Measurements from ENCODE around the gene RNF103. TPM values are rescaled to one million over a fixed set of nuclear protein-coding genes. Genes with fewer than 3 reads are reported as not detected.

Gene RNF103
- total RNA-seq, 2 donors from 2014 or later, result 17.4 to 24.8 TPM

GRCh38 chr2:86636842-86637241 lies 13.2 kb upstream of the RNF103 start:
- no peaks in the 10 kb centered on the region for H3K27me3 Mint-ChIP-seq (ENCODE audit: low read depth)
- no peak overlapping the region for H3K27ac Mint-ChIP-seq
- H3K4me3 Mint-ChIP-seq, result no peak overlapping the region
- peaks cover 2 to 6% of the 10 kb centered on the region in 2 donors for H3K36me3 Mint-ChIP-seq (ENCODE audit: insufficient read depth in 2 of 2)
- no peaks in the 10 kb centered on the region for H3K4me1 Mint-ChIP-seq (ENCODE audit: low read depth)
- H3K9me3 Mint-ChIP-seq, result peaks cover 2 to 3% of the 10 kb centered on the region in 2 donors
- ATAC-seq (replicated peaks in 1 of 2) (no peak), DNase-seq (no peak)

DNA sequence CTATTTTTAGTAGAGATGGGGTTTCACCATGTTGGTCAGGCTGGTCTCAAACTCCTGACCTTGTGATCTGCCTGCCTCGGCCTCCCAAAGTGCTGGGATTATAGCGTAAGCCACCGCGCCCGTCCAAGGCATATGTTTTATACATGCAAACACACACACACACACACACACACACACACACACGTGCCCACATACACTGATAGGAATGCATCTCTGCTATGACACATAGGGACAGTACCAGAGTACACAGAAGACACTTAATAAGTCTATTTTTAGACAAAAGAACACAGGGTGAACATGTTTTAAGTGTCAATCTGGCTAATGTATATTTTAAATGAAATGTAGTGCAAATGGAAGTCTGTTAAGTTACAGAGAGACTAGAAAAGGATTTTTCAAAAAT lies 10.7 kb upstream of the RNF103 start:
- peaks cover 0 to 1% of the 10 kb centered on the region in 2 donors for H3K9me3 Mint-ChIP-seq
- DNase-seq (no peak), ATAC-seq (replicated peaks in 1 of 2) (no peak)
- no peaks in the 10 kb centered on the region for H3K4me1 Mint-ChIP-seq (ENCODE audit: low read depth)
- no peaks in the 10 kb centered on the region for H3K36me3 Mint-ChIP-seq (ENCODE audit: insufficient read depth in 2 of 2)
- no peak overlapping the region for H3K27ac Mint-ChIP-seq
- H3K4me3 Mint-ChIP-seq, result no peak overlapping the region
- no peaks in the 10 kb centered on the region for H3K27me3 Mint-ChIP-seq (ENCODE audit: low read depth)

GRCh38 chr2:86633155-86633651 lies 9.5 kb upstream of the RNF103 start:
- peaks cover 4% of the 10 kb centered on the region for H3K27me3 Mint-ChIP-seq (ENCODE audit: low read depth)
- H3K4me1 Mint-ChIP-seq (ENCODE audit: low read depth), result no peaks in the 10 kb centered on the region
- DNase-seq (no peak), ATAC-seq (replicated peaks in 1 of 2) (no peak)
- no peak overlapping the region for H3K4me3 Mint-ChIP-seq
- no peak overlapping the region for H3K27ac Mint-ChIP-seq
- no peaks in the 10 kb centered on the region for H3K36me3 Mint-ChIP-seq (ENCODE audit: insufficient read depth in 2 of 2)
- H3K9me3 Mint-ChIP-seq, result peaks cover 0 to 1% of the 10 kb centered on the region in 2 donors

GRCh38 chr2:86632672-86633071 lies 9.0 kb upstream of the RNF103 start:
- Mint-ChIP-seq H3K27ac (no peak overlapping the region), H3K27me3 (ENCODE audit: low read depth) (peaks cover 5% of the 10 kb centered on the region)
- no peak for ATAC-seq (replicated peaks in 1 of 2)

DNA sequence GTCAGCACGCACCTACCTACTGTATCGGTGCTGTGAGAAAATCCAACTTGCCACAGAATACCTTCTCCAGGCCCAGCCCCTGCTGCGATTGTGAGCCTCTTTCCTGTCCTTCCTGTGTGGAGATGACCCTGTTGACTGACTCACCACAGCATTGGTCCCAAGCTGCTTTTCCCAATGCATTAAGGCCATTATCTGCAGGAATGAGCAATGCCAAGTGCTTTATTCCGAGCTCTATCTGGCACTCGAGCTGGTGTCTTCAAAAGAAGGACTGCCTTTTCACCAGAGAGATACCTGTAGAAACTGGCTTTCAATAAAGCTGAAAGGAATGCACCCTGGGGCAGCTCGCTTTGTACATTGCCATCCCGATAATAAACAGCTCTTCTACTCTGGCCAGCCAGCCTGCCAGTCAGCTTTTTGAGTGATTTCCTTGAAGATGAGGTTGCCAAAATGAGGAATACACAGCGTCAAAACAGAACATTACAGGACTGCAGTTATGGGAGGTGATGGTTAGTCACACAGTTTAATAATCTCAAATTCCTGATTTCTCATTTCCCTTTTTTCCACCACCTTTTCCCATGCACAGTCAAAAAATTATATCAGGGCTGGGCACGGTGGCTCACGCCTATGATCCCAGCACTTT lies 8.3 kb upstream of the RNF103 start:
- Mint-ChIP-seq H3K27me3 (ENCODE audit: low read depth) (peaks cover 5% of the 10 kb centered on the region), H3K36me3 (ENCODE audit: insufficient read depth in 2 of 2) (no peaks in the 10 kb centered on the region), H3K4me1 (ENCODE audit: low read depth) (no peaks in the 10 kb centered on the region), H3K9me3 (peaks cover 0 to 1% of the 10 kb centered on the region in 2 donors), H3K27ac (no peak overlapping the region), H3K4me3 (no peak overlapping the region)
- DNase-seq (no peak), ATAC-seq (replicated peaks in 1 of 2) (no peak)

More at GRCh38 chr2:86632672-86633071, 9.0 kb upstream of the RNF103 start:
- Mint-ChIP-seq H3K9me3 (peaks cover 0 to 1% of the 10 kb centered on the region in 2 donors), H3K4me3 (no peak overlapping the region), H3K36me3 (ENCODE audit: insufficient read depth in 2 of 2) (no peaks in the 10 kb centered on the region), H3K4me1 (ENCODE audit: low read depth) (no peaks in the 10 kb centered on the region)
- DNase-seq, result no peak

DNA sequence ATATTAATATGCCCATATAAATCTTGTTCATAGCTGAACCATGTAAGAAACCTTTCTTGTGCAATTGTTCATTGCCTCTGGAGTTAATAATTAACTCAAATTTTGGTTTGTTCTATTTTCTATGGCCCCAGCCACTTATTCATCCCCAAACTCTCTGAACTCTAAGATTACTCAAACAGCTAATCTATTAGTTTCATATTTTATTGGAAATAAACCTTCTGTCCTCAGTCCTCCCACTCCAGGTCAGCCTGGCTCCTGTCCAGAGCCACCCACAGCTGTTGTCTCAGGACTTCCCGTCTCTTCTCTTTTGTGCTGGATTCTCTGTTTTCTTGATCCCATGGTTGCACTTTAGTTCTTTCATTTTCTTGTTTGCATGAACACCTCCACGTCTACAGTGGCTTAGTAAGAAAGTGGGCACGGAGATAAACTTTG lies 4.4 kb upstream of the RNF103 start:
- no peak for ATAC-seq (replicated peaks in 1 of 2)
- H3K4me3 Mint-ChIP-seq, result no peak overlapping the region
- no peaks in the 10 kb centered on the region for H3K36me3 Mint-ChIP-seq (ENCODE audit: insufficient read depth in 2 of 2)
- H3K4me1 Mint-ChIP-seq (ENCODE audit: low read depth), result no peaks in the 10 kb centered on the region
- no peak for DNase-seq
- peaks cover 5% of the 10 kb centered on the region for H3K27me3 Mint-ChIP-seq (ENCODE audit: low read depth)
- no peak overlapping the region for H3K27ac Mint-ChIP-seq
- H3K9me3 Mint-ChIP-seq, result no peaks in the 10 kb centered on the region

- H3K36me3 Mint-ChIP-seq (ENCODE audit: insufficient read depth in 2 of 2), result peaks cover 0 to 3% of the 10 kb centered on the region in 2 donors
- no peaks in the 10 kb centered on the region for H3K4me1 Mint-ChIP-seq (ENCODE audit: low read depth)
- ATAC-seq (replicated peaks in 1 of 2) (no peak), DNase-seq (no peak)
- no peak overlapping the region for H3K4me3 Mint-ChIP-seq
- no peak overlapping the region for H3K27ac Mint-ChIP-seq
- H3K27me3 Mint-ChIP-seq (ENCODE audit: low read depth), result peaks cover 5% of the 10 kb centered on the region
- H3K9me3 Mint-ChIP-seq, result no peaks in the 10 kb centered on the region
Measured at GRCh38 chr2:86627550-86627949, 3.9 kb upstream of the RNF103 start.

DNA sequence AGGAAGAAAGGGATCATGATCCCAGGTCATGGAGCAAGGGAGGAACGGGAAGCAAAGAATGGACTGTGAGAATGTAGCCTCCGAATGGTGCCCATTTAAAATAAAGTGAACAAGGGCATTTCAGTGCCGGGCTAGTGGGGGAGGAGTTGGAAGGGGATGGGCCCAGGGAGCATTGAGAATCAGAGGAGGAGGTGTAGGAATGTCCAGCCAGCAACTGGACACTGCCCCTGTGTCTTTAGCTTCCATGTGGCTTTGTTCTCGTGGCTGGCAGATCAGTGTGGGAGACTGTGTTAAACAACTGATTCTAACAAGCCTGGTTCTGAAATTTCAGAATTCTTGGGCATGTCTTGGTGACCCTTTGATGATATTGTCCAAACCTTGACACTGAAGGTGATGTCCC lies 1.4 kb upstream of the RNF103 start:
- Mint-ChIP-seq H3K27ac (no peak overlapping the region), H3K36me3 (ENCODE audit: insufficient read depth in 2 of 2) (peaks cover 0 to 4% of the 10 kb centered on the region in 2 donors), H3K4me3 (no peak overlapping the region), H3K27me3 (ENCODE audit: low read depth) (peaks cover 5% of the 10 kb centered on the region), H3K9me3 (no peaks in the 10 kb centered on the region), H3K4me1 (ENCODE audit: low read depth) (peaks cover 15% of the 10 kb centered on the region)
- ATAC-seq (replicated peaks in 1 of 2) (no peak), DNase-seq (no peak)

GRCh38 chr2:86624267-86624547 lies 542 bp upstream of the RNF103 start:
- H3K27me3 Mint-ChIP-seq (ENCODE audit: low read depth), result peaks cover 5% of the 10 kb centered on the region
- H3K36me3 Mint-ChIP-seq (ENCODE audit: insufficient read depth in 2 of 2), result peaks cover 0 to 4% of the 10 kb centered on the region in 2 donors
- no peaks in the 10 kb centered on the region for H3K9me3 Mint-ChIP-seq
- peak overlapping the region; percentile 69 to 81 for H3K4me3 Mint-ChIP-seq
- ATAC-seq (replicated peaks in 1 of 2), result no peak
- peaks cover 21% of the 10 kb centered on the region for H3K4me1 Mint-ChIP-seq (ENCODE audit: low read depth)
- DNase-seq, result no peak
- peak overlapping the region; percentile 88 for H3K27ac Mint-ChIP-seq

DNA sequence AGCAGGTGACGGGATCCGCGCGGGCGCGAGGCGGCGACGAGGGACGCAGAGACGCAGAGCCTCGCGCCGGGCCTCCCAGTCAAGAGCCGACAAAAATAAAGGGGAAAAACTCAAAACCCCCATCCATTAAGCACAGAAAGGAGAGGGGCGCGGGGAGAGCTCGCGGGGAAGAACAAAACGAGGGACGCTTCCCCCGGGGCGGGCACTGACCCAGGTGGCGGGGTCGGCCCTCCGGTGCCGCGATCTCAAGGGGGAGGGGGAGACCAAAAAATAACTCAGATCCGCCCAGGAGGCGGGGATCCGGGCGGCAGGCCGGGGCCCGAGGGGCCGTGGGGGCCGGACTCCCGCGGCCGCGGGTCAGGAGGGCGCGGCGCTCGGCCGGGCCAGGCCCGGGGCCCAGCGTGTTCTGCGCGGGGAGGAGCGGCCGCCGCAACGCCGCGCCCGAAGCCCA lies 597 bp downstream of the RNF103 start:
- ATAC-seq (replicated peaks in 1 of 2), result peak; percentile 19 to 38
- Mint-ChIP-seq H3K4me1 (ENCODE audit: low read depth) (peaks cover 31% of the 10 kb centered on the region), H3K36me3 (ENCODE audit: insufficient read depth in 2 of 2) (peaks cover 0 to 7% of the 10 kb centered on the region in 2 donors), H3K27ac (peak overlapping the region; percentile 95), H3K4me3 (peak overlapping the region; percentile 93 to 99), H3K9me3 (no peaks in the 10 kb centered on the region), H3K27me3 (ENCODE audit: low read depth) (no peaks in the 10 kb centered on the region)
- DNase-seq, result peak; percentile 56 to 73

DNA sequence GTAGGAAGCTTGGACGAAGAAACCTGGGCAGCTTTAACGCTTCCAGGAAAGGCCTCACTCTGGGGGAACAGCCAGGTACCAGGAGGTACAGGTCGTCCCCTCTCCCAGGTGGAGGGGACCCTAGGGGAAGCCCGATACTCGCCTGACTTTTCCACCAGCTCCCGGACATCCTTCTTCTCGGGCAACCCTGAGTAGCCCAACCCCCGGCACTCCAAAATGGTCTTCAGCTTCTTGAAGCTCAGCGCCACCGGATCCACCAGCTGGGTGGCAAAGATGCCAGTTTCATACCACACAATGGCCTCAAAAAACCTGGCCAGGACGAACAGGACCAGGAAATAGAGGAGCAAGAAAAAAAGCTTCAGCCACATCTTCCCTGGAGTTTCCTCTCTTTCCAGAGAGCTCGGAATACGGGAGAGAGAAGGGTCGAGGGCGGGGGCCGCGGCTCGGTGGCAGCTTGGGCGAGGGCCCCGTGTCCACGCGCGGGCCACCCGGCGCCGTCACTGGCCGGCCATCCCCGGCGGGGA lies 1.1 kb downstream of the RNF103 start:
- H3K4me3 Mint-ChIP-seq, result peak overlapping the region; percentile 93 to 99
- H3K27ac Mint-ChIP-seq, result peak overlapping the region; percentile 95
- ATAC-seq (replicated peaks in 1 of 2), result no peak
- peaks cover 31% of the 10 kb centered on the region for H3K4me1 Mint-ChIP-seq (ENCODE audit: low read depth)
- H3K27me3 Mint-ChIP-seq (ENCODE audit: low read depth), result no peaks in the 10 kb centered on the region
- no peaks in the 10 kb centered on the region for H3K9me3 Mint-ChIP-seq
- peaks cover 0 to 7% of the 10 kb centered on the region in 2 donors for H3K36me3 Mint-ChIP-seq (ENCODE audit: insufficient read depth in 2 of 2)
- peak in 1 of 2 donors; percentile 29 for DNase-seq

GRCh38 chr2:86621280-86621943 lies 2.3 kb downstream of the RNF103 start:
- peak overlapping the region; percentile 93 to 99 for H3K4me3 Mint-ChIP-seq
- H3K27ac Mint-ChIP-seq, result peak overlapping the region; percentile 94
- ATAC-seq (replicated peaks in 1 of 2), result no peak
- no peak for DNase-seq
- peaks cover 31% of the 10 kb centered on the region for H3K4me1 Mint-ChIP-seq (ENCODE audit: low read depth)
- H3K36me3 Mint-ChIP-seq (ENCODE audit: insufficient read depth in 2 of 2), result peaks cover 0 to 7% of the 10 kb centered on the region in 2 donors
- no peaks in the 10 kb centered on the region for H3K27me3 Mint-ChIP-seq (ENCODE audit: low read depth)
- no peaks in the 10 kb centered on the region for H3K9me3 Mint-ChIP-seq

DNA sequence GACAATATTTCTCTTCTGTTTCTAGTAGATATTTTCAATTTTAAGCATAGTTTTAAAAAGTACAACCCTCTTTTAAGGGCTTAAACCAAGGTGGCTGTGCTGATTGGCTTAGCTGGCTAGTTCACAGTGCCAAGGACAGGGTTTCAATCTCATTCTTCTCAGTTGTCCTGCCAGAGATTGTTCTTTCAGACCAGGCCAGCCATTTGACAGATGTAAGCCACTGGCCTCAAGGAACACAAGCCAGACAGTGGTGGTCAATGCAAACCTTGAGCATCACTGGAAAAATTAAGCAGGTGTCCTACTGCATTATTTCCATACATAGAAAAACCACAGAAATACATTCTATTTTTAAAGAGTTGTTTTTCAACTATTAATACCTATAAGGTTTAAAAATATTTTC lies 5.9 kb downstream of the RNF103 start:
- DNase-seq (no peak), ATAC-seq (replicated peaks in 1 of 2) (no peak)
- H3K4me1 Mint-ChIP-seq (ENCODE audit: low read depth), result peaks cover 37% of the 10 kb centered on the region
- H3K4me3 Mint-ChIP-seq, result no peak overlapping the region
- H3K27me3 Mint-ChIP-seq (ENCODE audit: low read depth), result no peaks in the 10 kb centered on the region
- H3K36me3 Mint-ChIP-seq (ENCODE audit: insufficient read depth in 2 of 2), result peaks cover 7 to 13% of the 10 kb centered on the region in 2 donors
- peak overlapping the region; percentile 33 for H3K27ac Mint-ChIP-seq
- no peaks in the 10 kb centered on the region for H3K9me3 Mint-ChIP-seq
